A549 (cell line): ENCODE results near the gene RNH1. TPM values are rescaled to one million over a fixed set of nuclear protein-coding genes. Genes with fewer than 3 reads are reported as not detected.

Source experiments
- ATAC-seq, 2 experiments: fragments of 200-7000 bp in 1 of 2; fragments of >200 bp in 1 of 2; cut with Nextera tagmentation in 1 of 2; cut with Tn5 transposase in 1 of 2; 3 replicates each; pipeline versions ENCODE4 v1.8.0 to v1.9.1; 2018 to 2020; ENCODE audit warnings: mild to moderate bottlenecking in 1 of 2, moderate library complexity in 1 of 2
- CTCF ChIA-PET: fragments of 300-600 bp; sonication (Branson Sonifier 250); formaldehyde crosslinking; extraction: SDS; loops from one replicate; lab custom pipeline; 2021; ENCODE audit warnings: antibody characterized with exemption, inconsistent platforms; lab: Yijun Ruan, JAX
- POLR2A ChIA-PET: fragments of 350-600 bp; formaldehyde crosslinking; extraction: SDS; loops from one replicate; lab custom pipeline; 2021; ENCODE audit warnings: antibody characterized with exemption, inconsistent platforms; lab: Yijun Ruan, JAX
- DNase-seq, 2 experiments: peaks; one replicate each; pipeline versions ENCODE4 v3.0.0 to v3.0.0-alpha.2; 2011 to 2016; ENCODE audit warnings: low read depth in 1 of 2, low spot score in 1 of 2
- FAIRE-seq: peaks from 2 replicates; lab custom pipeline; 2011; peaks lifted over from hg19 to GRCh38; lab: Jason Lieb, UNC
- H3K27ac ChIP-seq, 2 experiments: fragments of >200 bp; sonication (Bioruptor Twin); formaldehyde crosslinking; 3 replicates each; pipeline ENCODE4 v1.5.1; 2016 to 2017
- H3K4me1 ChIP-seq: fragments of >200 bp; sonication (Bioruptor Twin); formaldehyde crosslinking; 3 replicates; pipeline ENCODE4 v1.6.1; 2016
- H3K4me2 ChIP-seq: fragments of >200 bp; sonication (Bioruptor Twin); formaldehyde crosslinking; 3 replicates; pipeline ENCODE4 v1.6.1; 2016
- H3K4me3 ChIP-seq: fragments of >200 bp; sonication (Bioruptor Twin); formaldehyde crosslinking; 3 replicates; pipeline ENCODE4 v1.5.1; 2016
- H3K9me3 ChIP-seq: fragments of >200 bp; sonication (Bioruptor Twin); formaldehyde crosslinking; 3 replicates; pipeline ENCODE4 v1.6.1; 2016
- CBX2 ChIP-seq: fragments of 200-600 bp; sonication (generic); IDR thresholded peaks from 2 replicates; pipeline ENCODE4 v1.6.1; 2016; ENCODE audit warnings: low read depth, mild to moderate bottlenecking, borderline replicate concordance
- CEBPB ChIP-seq, 2 experiments: fragments of >200 bp in 1 of 2; sonication (Bioruptor Twin) in 1 of 2; formaldehyde crosslinking in 1 of 2; IDR thresholded peaks; 2 replicates each; pipeline ENCODE4 v1.6.1; 2012 to 2016
- CHD4 ChIP-seq: fragments of 200-600 bp; sonication (generic); IDR thresholded peaks from 2 replicates; pipeline ENCODE4 v1.6.1; 2016; ENCODE audit warnings: antibody characterized with exemption, mild to moderate bottlenecking, borderline replicate concordance
- EP300 ChIP-seq, 2 experiments: fragments of >200 bp; sonication (Bioruptor Twin); formaldehyde crosslinking; IDR thresholded peaks; 2 replicates in 1 of 2; 3 replicates in 1 of 2; pipeline ENCODE4 v1.6.1; 2016 to 2017
- FOXS1 ChIP-seq: fragments of 250-450 bp; sonication (Bioruptor Pico); IDR thresholded peaks from 2 replicates; pipeline ENCODE4 v1.5.0; 2020; ENCODE audit warnings: mild to moderate bottlenecking, moderate library complexity
- GATA3 ChIP-seq: IDR thresholded peaks from 2 replicates; pipeline ENCODE4 v1.6.1; 2012; ENCODE audit warnings: borderline replicate concordance
- HDAC2 ChIP-seq: fragments of 200-600 bp; sonication (generic); IDR thresholded peaks from 2 replicates; pipeline ENCODE4 v1.6.1; 2016
- HOXA7 ChIP-seq: fragments of 250-450 bp; sonication (Bioruptor Pico); IDR thresholded peaks from 2 replicates; pipeline ENCODE4 v1.5.0; 2020; ENCODE audit warnings: mild to moderate bottlenecking, moderate library complexity
- HOXB13 ChIP-seq: fragments of 250-450 bp; sonication (Bioruptor Pico); IDR thresholded peaks from 2 replicates; pipeline ENCODE4 v1.5.0; 2020; ENCODE audit warnings: low read depth, mild to moderate bottlenecking, moderate library complexity
- HOXB5 ChIP-seq: fragments of 250-450 bp; sonication (Bioruptor Pico); IDR thresholded peaks from 2 replicates; pipeline ENCODE4 v1.5.0; 2020; ENCODE audit warnings: mild to moderate bottlenecking, moderate library complexity
- JUN ChIP-seq, 2 experiments: fragments of >200 bp; sonication (Bioruptor Twin); formaldehyde crosslinking; IDR thresholded peaks; 2 replicates in 1 of 2; 3 replicates in 1 of 2; pipeline ENCODE4 v1.6.1; 2016 to 2017
- MAFK ChIP-seq: fragments of 450-650 bp; IDR thresholded peaks from 2 replicates; pipeline ENCODE4 v1.6.1; 2014; ENCODE audit not compliant: partially characterized antibody
- NFE2L2 ChIP-seq: fragments of 150-350 bp; conservative IDR thresholded peaks from 2 replicates; pipeline ENCODE4 v1.6.1; 2014; ENCODE audit warnings: low read length
- POLR2AphosphoS2 ChIP-seq: conservative IDR thresholded peaks from 2 replicates; pipeline ENCODE4 v1.6.1; 2012; ENCODE audit warnings: low read length, improper control_type of control experiment, inconsistent platforms
- RARB ChIP-seq: fragments of 250-450 bp; sonication (Bioruptor Pico); IDR thresholded peaks from 2 replicates; pipeline ENCODE4 v1.8.0; 2021; ENCODE audit warnings: mild to moderate bottlenecking, moderate library complexity
- RFX5 ChIP-seq: fragments of 450-650 bp; IDR thresholded peaks from 2 replicates; pipeline ENCODE4 v1.7.1; 2014; ENCODE audit warnings: antibody characterized with exemption, mild to moderate bottlenecking, moderate library complexity
- TFCP2L1 ChIP-seq: fragments of 250-450 bp; sonication (Bioruptor Pico); IDR thresholded peaks from 2 replicates; pipeline ENCODE4 v1.5.0; 2021; ENCODE audit warnings: mild to moderate bottlenecking
- ZSCAN20 ChIP-seq: fragments of 250-450 bp; sonication (Bioruptor Pico); IDR thresholded peaks from 2 replicates; pipeline ENCODE4 v1.8.0; 2022; ENCODE audit warnings: mild to moderate bottlenecking, moderate library complexity
- WGBS: methylation state at CpG from one replicate; pipeline ENCODE4 v1.1.6; 2017; ENCODE audit errors: missing lambda C conversion rate; 5-methylcytosine and 5-hydroxymethylcytosine counted together
- polyA plus RNA-seq, 4 experiments: library from polyadenylated mRNA; depleted of rRNA in 3 of 4; stranded (reverse); fragments of >200 nt; fragmentation: RNase III in 1 of 4; extraction: RNeasy Plus Mini Kit Qiagen cat#74134 plus additional on column Dnase treatment in 1 of 4; gene quantifications; 2 replicates in 3 of 4; 3 replicates in 1 of 4; pipeline ENCODE4 v1.2.3, GENCODE V29; 2011 to 2017
- TF ChIP-seq, protein P1 (sequence below): IDR thresholded peaks from 2 replicates; pipeline ENCODE4 v1.6.1; 2012
- TF ChIP-seq, protein P2 (sequence below): fragments of >200 bp; sonication (Bioruptor Twin); formaldehyde crosslinking; IDR thresholded peaks from 3 replicates; pipeline ENCODE4 v1.6.1; 2016
- TF ChIP-seq, protein P3 (sequence below): IDR thresholded peaks from 2 replicates; pipeline ENCODE4 v1.6.1; 2012

The RNH1 gene
- polyA plus RNA-seq, 2 of the 4 experiments (the other 2 are of a cell fraction), result 85.8 to 135 TPM

DNA sequence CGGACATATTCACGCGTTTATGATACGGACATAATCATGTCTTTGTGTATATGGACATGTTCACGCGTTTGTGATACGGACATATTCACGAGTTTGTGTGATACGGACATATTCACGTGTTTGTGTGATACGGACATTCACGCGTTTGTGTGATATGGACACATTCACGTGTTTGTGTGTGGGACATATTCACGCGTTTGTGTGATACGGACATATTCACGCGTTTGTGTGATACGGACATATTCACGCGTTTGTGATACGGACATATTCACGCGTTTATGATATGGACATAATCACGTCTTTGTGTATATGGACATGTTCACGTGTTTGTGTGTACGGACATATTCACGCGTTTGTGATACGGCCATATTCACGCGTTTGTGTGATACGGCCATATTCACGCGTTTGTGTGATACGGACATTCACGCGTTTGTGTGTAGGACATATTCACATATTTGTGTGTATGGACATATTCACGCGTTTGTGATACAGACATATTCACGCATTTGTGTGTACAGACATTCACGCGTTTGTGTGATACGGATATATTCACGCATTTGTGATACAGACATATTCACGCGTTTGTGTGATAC, 32.0 kb downstream of the RNH1 start:
- no peak overlapping the region for H3K4me2 ChIP-seq
- H3K9me3 ChIP-seq, result no peaks in the 10 kb centered on the region
- FAIRE-seq, result peak; percentile 99
- H3K4me3 ChIP-seq, result no peak overlapping the region
- ChIA-PET POLR2A (no interaction called here), CTCF (interaction anchor here (0.7 to 1.7 kb wide), 3 partner anchors 12 to 27 kb away, joined by 3 to 6 read pairs (median 3); no protein-coding TSS in a partner anchor)
- ATAC-seq, result no peak
- no peak overlapping the region for H3K27ac ChIP-seq
- 94% methylated on average over 48 of the region's 48 CpGs for WGBS
- TF ChIP-seq TFCP2L1 (CRISPR knock-in tag), result no peak
- TF ChIP-seq CEBPB (IDR thresholded peaks at IDR 0.05), result no peak
- TF ChIP-seq HDAC2, result no peak
- TF ChIP-seq NFE2L2, result no peak
- TF ChIP-seq CBX2, result no peak
- no peak for TF ChIP-seq POLR2AphosphoS2
- no peak for TF ChIP-seq GATA3
- no peak for TF ChIP-seq MAFK
- no peak for TF ChIP-seq ZSCAN20 (CRISPR knock-in tag)
- TF ChIP-seq HOXB5, result no peak
- TF ChIP-seq JUN (IDR thresholded peaks at IDR 0.05), result no peak
- TF ChIP-seq HOXA7 (CRISPR knock-in tag), result no peak
- no peak for TF ChIP-seq HOXB13
- TF ChIP-seq, protein P1, sequence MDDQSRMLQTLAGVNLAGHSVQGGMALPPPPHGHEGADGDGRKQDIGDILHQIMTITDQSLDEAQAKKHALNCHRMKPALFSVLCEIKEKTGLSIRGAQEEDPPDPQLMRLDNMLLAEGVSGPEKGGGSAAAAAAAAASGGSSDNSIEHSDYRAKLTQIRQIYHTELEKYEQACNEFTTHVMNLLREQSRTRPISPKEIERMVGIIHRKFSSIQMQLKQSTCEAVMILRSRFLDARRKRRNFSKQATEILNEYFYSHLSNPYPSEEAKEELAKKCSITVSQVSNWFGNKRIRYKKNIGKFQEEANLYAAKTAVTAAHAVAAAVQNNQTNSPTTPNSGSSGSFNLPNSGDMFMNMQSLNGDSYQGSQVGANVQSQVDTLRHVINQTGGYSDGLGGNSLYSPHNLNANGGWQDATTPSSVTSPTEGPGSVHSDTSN, result no peak
- TF ChIP-seq, protein P2, sequence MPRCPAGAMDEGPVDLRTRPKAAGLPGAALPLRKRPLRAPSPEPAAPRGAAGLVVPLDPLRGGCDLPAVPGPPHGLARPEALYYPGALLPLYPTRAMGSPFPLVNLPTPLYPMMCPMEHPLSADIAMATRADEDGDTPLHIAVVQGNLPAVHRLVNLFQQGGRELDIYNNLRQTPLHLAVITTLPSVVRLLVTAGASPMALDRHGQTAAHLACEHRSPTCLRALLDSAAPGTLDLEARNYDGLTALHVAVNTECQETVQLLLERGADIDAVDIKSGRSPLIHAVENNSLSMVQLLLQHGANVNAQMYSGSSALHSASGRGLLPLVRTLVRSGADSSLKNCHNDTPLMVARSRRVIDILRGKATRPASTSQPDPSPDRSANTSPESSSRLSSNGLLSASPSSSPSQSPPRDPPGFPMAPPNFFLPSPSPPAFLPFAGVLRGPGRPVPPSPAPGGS, result no peak
- peaks cover 4% of the 10 kb centered on the region for H3K4me1 ChIP-seq
- no peak for DNase-seq

DNA sequence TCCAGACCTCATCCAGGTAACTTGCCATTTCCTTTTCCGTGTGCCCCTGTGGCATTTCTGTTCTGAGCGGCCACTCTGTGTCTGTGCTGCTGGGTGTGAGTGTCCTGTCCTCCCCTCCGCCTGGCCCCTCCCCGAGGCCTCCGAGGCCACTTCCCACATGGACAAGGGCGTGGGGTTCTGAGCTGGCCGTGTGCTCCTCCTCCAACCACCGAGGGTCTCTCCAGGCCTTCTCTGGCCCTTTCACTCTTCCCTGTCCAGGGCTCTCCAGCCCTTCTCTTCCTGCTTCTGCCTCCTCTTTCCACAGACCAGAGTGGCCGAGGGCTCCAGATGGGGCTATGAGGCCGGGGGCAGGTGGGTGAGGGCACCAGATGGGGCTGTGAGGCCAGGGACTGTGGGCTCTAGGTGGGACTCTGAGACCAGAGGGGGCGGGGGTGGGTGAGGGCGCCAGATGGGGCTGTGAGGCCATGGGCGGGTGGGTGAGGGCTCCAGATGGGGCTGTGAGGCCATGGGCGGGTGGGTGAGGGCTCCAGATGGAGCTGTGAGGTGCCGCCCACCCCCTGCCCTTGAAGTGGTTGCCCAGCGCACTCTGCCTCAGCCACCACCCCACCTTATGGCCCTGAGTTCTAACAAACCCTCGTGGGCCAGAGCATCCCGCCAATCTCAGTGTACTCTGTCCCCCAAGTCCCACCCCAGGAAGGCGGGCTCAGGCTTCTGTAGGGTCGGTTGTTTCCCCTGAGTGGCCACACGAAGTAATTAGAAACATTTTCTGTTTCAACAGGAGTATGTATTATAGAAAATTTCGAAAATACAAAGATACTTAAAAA, 32.9 kb downstream of the RNH1 start:
- Histone ChIP-seq H3K27ac (no peak overlapping the region), H3K4me2 (no peak overlapping the region), H3K4me3 (no peak overlapping the region), H3K9me3 (no peaks in the 10 kb centered on the region), H3K4me1 (peaks cover 12% of the 10 kb centered on the region)
- TF ChIP-seq, protein P2, result no peak
- TF ChIP-seq CHD4 (no peak), RFX5 (no peak), GATA3 (no peak), EP300 (IDR thresholded peaks at IDR 0.05) (no peak), HOXB5 (no peak), FOXS1 (CRISPR knock-in tag) (no peak), RARB (CRISPR knock-in tag) (no peak)
- TF ChIP-seq, protein P3, sequence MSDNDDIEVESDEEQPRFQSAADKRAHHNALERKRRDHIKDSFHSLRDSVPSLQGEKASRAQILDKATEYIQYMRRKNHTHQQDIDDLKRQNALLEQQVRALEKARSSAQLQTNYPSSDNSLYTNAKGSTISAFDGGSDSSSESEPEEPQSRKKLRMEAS, result no peak
- ChIA-PET POLR2A (no interaction called here), CTCF (interaction anchor here (0.7 to 1.7 kb wide), 6 partner anchors 11 to 48 kb away, joined by 3 to 6 read pairs (median 4); no protein-coding TSS in a partner anchor)
- ATAC-seq, result no peak
- no peak for FAIRE-seq
- 91% methylated on average over 15 of the region's 22 CpGs for WGBS
- DNase-seq, result no peak
